ENCODE data around the gene TTC9C. TPM values are rescaled to one million over a fixed set of nuclear protein-coding genes. Genes with fewer than 3 reads are reported as not detected.
"Not testable (repeated sequence)": the region's sequence is repeated elsewhere in the genome, so short reads cannot be mapped to it uniquely, and the experiment has no call there.

Gene TTC9C
- total RNA-seq, 1 donor from 2014 or later = 24.3 TPM

DNA sequence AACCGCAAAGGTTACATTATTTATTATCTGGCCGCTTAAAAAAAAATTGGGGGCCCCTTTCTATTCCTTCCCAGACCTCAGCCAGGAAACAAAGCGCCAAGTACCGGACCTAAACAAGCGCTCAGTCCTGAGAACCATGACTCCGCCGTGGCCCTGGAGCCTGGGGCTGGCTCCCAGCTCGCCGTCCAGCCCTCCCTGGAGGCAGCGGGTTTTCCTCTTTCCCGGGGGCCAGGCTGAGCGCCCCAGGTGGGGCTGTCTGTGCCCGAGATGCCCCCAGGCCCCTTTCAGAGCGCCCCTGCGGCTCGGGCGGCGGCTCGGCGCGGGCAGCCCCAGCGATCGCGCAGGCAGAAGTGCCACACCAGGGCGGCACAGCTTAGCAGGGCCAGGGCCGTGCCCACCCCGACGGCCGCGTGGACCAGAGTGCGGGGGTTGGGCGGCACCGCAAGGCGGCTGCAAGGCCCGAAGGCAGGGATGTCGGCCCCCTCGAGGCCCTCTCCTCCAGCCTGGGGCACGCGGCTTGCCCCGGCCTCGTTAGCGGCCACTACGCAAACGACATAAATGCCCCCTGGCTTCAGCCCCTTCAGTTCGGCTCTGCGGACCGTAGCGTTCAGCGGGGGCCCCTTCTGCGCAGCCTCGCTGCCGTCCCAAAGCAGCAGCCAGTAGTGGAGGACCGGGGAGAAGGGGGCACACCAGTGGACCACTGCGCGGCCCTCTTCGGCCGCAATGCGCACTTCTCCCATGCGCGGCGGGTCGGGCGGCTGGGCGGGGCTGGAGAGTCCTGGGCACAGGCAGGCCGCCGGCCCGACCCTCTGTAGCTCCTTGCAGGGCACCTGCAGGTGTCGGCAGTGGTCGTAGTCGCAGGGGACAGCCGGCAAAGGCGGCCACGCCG is 40.5 kb upstream of the TTC9C start:
- DNase-seq = no peak
- Histone ChIP-seq H3K4me3 (peak overlapping the region; percentile 41), H3K9me3 (no peaks in the 10 kb centered on the region), H3K4me1 (peaks cover 12% of the 10 kb centered on the region), H3K27ac (peak overlapping the region; percentile 24), H3K36me3 (peaks cover 30% of the 10 kb centered on the region), H3K27me3 (ENCODE audit: low read depth) (peaks cover 8% of the 10 kb centered on the region)
- ATAC-seq = peak; percentile 50 to 67
- TF ChIP-seq, protein P1, sequence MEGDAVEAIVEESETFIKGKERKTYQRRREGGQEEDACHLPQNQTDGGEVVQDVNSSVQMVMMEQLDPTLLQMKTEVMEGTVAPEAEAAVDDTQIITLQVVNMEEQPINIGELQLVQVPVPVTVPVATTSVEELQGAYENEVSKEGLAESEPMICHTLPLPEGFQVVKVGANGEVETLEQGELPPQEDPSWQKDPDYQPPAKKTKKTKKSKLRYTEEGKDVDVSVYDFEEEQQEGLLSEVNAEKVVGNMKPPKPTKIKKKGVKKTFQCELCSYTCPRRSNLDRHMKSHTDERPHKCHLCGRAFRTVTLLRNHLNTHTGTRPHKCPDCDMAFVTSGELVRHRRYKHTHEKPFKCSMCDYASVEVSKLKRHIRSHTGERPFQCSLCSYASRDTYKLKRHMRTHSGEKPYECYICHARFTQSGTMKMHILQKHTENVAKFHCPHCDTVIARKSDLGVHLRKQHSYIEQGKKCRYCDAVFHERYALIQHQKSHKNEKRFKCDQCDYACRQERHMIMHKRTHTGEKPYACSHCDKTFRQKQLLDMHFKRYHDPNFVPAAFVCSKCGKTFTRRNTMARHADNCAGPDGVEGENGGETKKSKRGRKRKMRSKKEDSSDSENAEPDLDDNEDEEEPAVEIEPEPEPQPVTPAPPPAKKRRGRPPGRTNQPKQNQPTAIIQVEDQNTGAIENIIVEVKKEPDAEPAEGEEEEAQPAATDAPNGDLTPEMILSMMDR (IDR thresholded peaks at IDR 0.05) = no peak
- intact Hi-C loops (cut with DNase I) = no loop called here

DNA sequence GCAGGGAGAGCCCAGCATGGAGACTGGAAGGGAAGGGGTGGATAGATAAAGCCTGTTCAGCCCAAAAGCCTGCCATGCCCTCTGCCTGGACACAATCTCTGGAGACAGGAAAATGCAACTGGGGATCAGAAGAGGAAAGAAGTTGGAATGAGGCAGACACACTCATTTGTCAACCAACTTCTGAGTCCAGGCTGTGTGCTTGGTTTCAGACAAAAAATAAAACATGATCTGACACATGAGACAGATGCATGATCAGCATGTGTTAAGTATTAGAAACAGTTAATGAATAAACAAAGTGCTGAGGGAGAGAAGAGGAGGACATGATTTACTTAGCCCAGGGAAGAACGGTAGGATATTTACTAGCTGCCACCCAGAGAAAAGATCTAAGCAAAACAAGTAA is 39.8 kb upstream of the TTC9C start:
- TF ChIP-seq, protein P1 (IDR thresholded peaks at IDR 0.05) = no peak
- Histone ChIP-seq H3K4me3 (peak overlapping the region; percentile 41), H3K9me3 (no peaks in the 10 kb centered on the region), H3K27me3 (ENCODE audit: low read depth) (peaks cover 8% of the 10 kb centered on the region), H3K36me3 (peaks cover 38% of the 10 kb centered on the region), H3K4me1 (peaks cover 12% of the 10 kb centered on the region), H3K27ac (no peak overlapping the region)
- ATAC-seq (no peak), DNase-seq (no peak)
- intact Hi-C loops (cut with DNase I) = no loop called here

DNA sequence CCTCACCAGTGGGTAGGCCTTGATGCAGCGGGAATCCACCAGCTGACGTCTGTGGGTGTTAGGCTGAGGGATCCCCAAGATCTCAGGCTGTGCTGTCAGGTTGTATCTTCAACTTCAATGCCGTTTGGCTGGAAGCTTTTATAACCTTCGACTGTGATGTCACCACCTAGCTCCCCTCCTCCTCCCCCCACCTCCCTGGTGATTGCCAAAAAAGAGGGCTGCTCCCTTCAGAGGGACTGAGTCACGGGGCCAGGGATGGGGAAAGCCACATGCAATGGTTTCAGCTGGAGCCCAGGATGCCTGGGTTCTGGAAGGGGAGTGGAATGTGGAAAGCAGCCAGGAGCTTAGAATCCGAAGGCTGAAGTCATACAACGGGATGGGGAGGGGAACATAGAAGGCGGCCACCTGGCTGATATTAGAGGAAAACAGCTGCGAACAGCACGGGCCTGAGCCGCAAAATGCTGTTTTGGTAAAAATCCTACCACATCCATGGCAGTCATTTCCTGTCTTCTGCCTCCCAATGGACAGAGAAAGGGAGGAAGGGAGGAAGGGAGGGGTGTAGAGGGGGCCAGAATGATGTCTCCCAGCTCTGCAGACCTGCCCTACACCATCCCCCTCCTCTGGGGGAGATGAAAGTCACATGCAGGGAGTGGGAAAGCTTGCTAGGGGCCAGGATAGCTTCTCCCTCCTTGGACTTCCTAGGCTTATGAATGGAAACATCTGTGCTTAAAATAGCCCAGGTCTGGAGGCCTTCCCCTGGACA is 38.7 kb upstream of the TTC9C start, which contains the start of gene LRRN4CL:
Gene LRRN4CL (minus strand): TSS at position 110 of the 763 bp plus-strand sequence. CDS start 1,022 bp downstream, outside the sequence.
- intact Hi-C loops (cut with DNase I) = no loop called here
- TF ChIP-seq, protein P1 (IDR thresholded peaks at IDR 0.05) = no peak
- H3K4me1 ChIP-seq = peaks cover 12% of the 10 kb centered on the region
- no peaks in the 10 kb centered on the region for H3K9me3 ChIP-seq
- H3K4me3 ChIP-seq = peak within 1 kb of the TSS; percentile 41
- H3K36me3 ChIP-seq = peaks cover 40% of the 10 kb centered on the region
- ATAC-seq (peak; percentile 46 to 48), DNase-seq (no peak)
- peak within 1 kb of the TSS; percentile 36 for H3K27ac ChIP-seq
- H3K27me3 ChIP-seq (ENCODE audit: low read depth) = peaks cover 8% of the 10 kb centered on the region

DNA sequence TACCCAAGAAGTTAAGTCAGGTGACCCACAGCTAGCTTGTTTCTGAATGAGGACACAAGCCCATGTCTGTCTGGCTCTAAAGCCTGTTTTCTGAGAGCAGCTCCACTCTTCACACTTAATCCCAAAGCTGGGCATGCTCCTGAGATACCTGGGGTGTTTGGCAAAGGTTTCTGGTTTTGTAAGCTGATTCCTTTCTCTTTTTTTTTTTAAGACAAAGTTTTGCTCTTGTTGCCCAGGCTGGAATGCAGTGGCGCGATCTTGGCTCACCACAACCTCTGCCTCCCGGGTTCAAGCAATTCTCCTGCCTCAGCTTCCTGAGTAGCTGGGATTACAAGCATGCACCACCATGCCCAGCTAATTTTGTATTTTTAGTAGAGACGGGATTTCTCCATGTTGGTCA is 34.7 kb upstream of the TTC9C start:
- H3K9me3 ChIP-seq; H3K4me1 ChIP-seq; DNase-seq; H3K27ac ChIP-seq; H3K4me3 ChIP-seq; ATAC-seq; intact Hi-C loops (cut with DNase I); H3K27me3 ChIP-seq (ENCODE audit: low read depth): not testable (repeated sequence)
- H3K36me3 ChIP-seq = peaks cover 40% of the 10 kb centered on the region

DNA sequence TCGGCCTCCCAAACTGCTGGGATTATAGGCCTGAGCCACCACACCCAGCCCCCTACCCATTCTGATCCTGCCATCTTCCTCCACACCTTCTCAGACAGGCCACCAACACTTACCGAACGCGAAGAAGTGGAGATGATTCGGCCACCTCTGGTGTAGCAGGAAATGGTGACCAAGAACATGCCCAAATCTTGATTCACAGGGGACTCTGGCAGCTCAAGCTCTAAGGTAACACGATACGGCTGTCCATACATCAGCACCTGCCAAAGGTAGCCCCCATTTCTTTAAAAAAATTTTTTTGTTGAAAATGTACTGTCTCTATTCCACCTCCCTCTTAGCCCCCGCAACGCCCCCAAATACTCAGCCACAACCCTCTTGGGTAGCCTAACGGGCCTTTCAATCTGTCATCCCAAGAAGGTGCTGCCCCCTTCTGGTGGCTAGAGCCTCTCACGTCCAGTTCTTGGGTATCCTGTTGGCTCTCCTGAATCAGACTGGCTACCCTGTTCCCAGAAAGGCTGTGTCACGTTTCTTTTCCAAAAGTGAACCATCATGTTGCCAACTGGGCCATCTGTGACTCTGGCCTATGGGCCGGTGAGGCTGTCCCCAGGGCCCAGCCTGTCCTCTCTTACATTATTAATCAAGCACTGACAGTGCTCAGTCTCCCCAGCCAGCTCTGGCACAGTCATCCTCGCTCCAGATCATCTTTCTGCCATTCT is 33.7 kb upstream of the TTC9C start:
- ATAC-seq (peak; percentile 88), DNase-seq (peak; percentile 76)
- Histone ChIP-seq H3K27ac (no peak overlapping the region), H3K4me1 (peaks cover 4% of the 10 kb centered on the region), H3K4me3 (no peak overlapping the region), H3K36me3 (peaks cover 40% of the 10 kb centered on the region), H3K27me3 (ENCODE audit: low read depth) (no peaks in the 10 kb centered on the region), H3K9me3 (no peaks in the 10 kb centered on the region)
- TF ChIP-seq, protein P1 (IDR thresholded peaks at IDR 0.05) = peak; percentile 84
- intact Hi-C loops (cut with DNase I) = no loop called here

All from lower lobe of right lung (tissue), 2 donors.